ENCODE measurements around the gene HSPA2. TPM values are rescaled to one million over a fixed set of nuclear protein-coding genes. Genes with fewer than 3 reads are reported as not detected.
"Not testable (repeated sequence)": the region's sequence is repeated elsewhere in the genome, so short reads cannot be mapped to it uniquely, and the experiment has no call there.

HSPA2 gene
- polyA plus RNA-seq, 2 donors, result 45.4 to 54.8 TPM

- Histone ChIP-seq H3K36me3 (ENCODE audit: control insufficient read depth in 2 of 2, insufficient read depth in 2 of 2, low read length in 1 of 2) (no peaks in the 10 kb centered on the region), H3K4me3 (ENCODE audit: low read depth in 1 of 2, low read length in 2 of 2) (no peak overlapping the region), H3K9me3 (ENCODE audit: control insufficient read depth in 2 of 2, insufficient read depth in 1 of 2, low read depth in 1 of 2, low read length in 1 of 2) (no peaks in the 10 kb centered on the region), H3K27me3 (ENCODE audit: control insufficient read depth in 1 of 2, insufficient read depth in 2 of 2, low read length in 2 of 2) (no peaks in the 10 kb centered on the region), H3K27ac (ENCODE audit: low read depth in 2 of 2, low read length in 1 of 2) (no peak overlapping the region), H3K4me1 (ENCODE audit: control insufficient read depth in 2 of 2, insufficient read depth in 2 of 2, low read length in 1 of 2) (peaks cover 0 to 3% of the 10 kb centered on the region in 2 donors)
- WGBS, 2 donors, result 76 to 79% methylated on average over 2 of the region's 2 CpGs
These were observed 27.3 kb upstream of the HSPA2 start for GRCh38 chr14:64513271-64513670.

DNA sequence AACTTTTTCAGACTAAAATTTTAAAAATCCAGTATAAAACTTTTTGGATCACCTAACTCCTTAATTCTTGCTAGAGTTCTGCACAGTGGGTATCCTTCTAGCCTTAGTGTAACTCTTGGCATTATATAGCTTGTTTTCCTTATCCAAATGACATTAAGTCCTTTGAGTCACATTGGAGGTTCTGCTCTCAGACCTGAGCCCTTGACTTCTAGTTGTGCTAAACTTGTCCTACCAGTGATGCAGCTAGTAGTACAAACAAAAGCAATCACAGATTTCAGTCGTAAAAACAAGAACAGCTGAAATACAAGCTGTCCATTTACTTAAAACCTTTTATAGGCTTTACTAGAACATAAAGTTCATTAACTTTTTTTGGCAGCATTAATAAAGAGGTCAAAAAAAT is 25.5 kb upstream of the HSPA2 start:
- WGBS, 2 donors, result 30 to 32% methylated on average over 1 of the region's 1 CpG
- Histone ChIP-seq H3K36me3 (ENCODE audit: control insufficient read depth in 2 of 2, insufficient read depth in 2 of 2, low read length in 1 of 2) (no peaks in the 10 kb centered on the region), H3K4me3 (ENCODE audit: low read depth in 1 of 2, low read length in 2 of 2) (no peak overlapping the region), H3K4me1 (ENCODE audit: control insufficient read depth in 2 of 2, insufficient read depth in 2 of 2, low read length in 1 of 2) (no peaks in the 10 kb centered on the region), H3K27ac (ENCODE audit: low read depth in 2 of 2, low read length in 1 of 2) (no peak overlapping the region), H3K9me3 (ENCODE audit: control insufficient read depth in 2 of 2, insufficient read depth in 1 of 2, low read depth in 1 of 2, low read length in 1 of 2) (no peaks in the 10 kb centered on the region), H3K27me3 (ENCODE audit: control insufficient read depth in 1 of 2, insufficient read depth in 2 of 2, low read length in 2 of 2) (no peaks in the 10 kb centered on the region)

- Histone ChIP-seq H3K4me3 (ENCODE audit: low read depth in 1 of 2, low read length in 2 of 2) (no peak overlapping the region), H3K27me3 (ENCODE audit: control insufficient read depth in 1 of 2, insufficient read depth in 2 of 2, low read length in 2 of 2) (no peaks in the 10 kb centered on the region), H3K36me3 (ENCODE audit: control insufficient read depth in 2 of 2, insufficient read depth in 2 of 2, low read length in 1 of 2) (no peaks in the 10 kb centered on the region), H3K27ac (ENCODE audit: low read depth in 2 of 2, low read length in 1 of 2) (no peak overlapping the region), H3K9me3 (ENCODE audit: control insufficient read depth in 2 of 2, insufficient read depth in 1 of 2, low read depth in 1 of 2, low read length in 1 of 2) (no peaks in the 10 kb centered on the region), H3K4me1 (ENCODE audit: control insufficient read depth in 2 of 2, insufficient read depth in 2 of 2, low read length in 1 of 2) (no peaks in the 10 kb centered on the region)
- 67 to 75% methylated on average over 1 of the region's 1 CpG for WGBS, 2 donors
These were observed 23.6 kb upstream of the HSPA2 start for GRCh38 chr14:64516969-64517368.

- 82% methylated on average over 6 of the region's 6 CpGs for WGBS, 2 donors
These were observed 22.9 kb upstream of the HSPA2 start for GRCh38 chr14:64517667-64518066.

DNA sequence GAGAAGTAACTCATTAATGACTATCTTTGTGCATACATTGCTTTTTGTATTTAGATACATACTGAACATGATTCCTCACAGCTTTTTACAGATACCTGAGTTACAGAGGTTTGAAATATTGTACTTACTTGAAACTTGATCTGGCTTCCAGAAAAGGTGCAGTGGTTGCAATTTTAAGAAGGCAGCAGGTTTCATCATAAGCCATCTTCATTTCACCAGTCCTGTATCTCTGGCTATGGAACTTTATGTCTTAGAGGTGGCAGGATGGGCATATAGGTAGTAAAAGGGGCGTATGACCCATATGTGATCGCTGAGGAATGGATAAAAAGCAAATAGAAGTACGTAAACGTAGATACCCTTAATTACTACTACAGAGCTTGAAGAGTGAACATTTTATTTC is 22.3 kb upstream of the HSPA2 start:
- H3K36me3 ChIP-seq (ENCODE audit: control insufficient read depth in 2 of 2, insufficient read depth in 2 of 2, low read length in 1 of 2), result peaks cover 0 to 3% of the 10 kb centered on the region in 2 donors
- H3K27ac ChIP-seq (ENCODE audit: low read depth in 2 of 2, low read length in 1 of 2), result no peak overlapping the region
- no peaks in the 10 kb centered on the region for H3K27me3 ChIP-seq (ENCODE audit: control insufficient read depth in 1 of 2, insufficient read depth in 2 of 2, low read length in 2 of 2)
- 58 to 73% methylated on average over 4 of the region's 4 CpGs for WGBS, 2 donors
- H3K4me3 ChIP-seq (ENCODE audit: low read depth in 1 of 2, low read length in 2 of 2), result no peak overlapping the region
- H3K4me1 ChIP-seq (ENCODE audit: control insufficient read depth in 2 of 2, insufficient read depth in 2 of 2, low read length in 1 of 2), result no peaks in the 10 kb centered on the region
- no peaks in the 10 kb centered on the region for H3K9me3 ChIP-seq (ENCODE audit: control insufficient read depth in 2 of 2, insufficient read depth in 1 of 2, low read depth in 1 of 2, low read length in 1 of 2)

More at GRCh38 chr14:64517667-64518066, 22.9 kb upstream of the HSPA2 start:
- not testable (repeated sequence) for H3K9me3 ChIP-seq (ENCODE audit: control insufficient read depth in 2 of 2, insufficient read depth in 1 of 2, low read depth in 1 of 2, low read length in 1 of 2); H3K4me3 ChIP-seq (ENCODE audit: low read depth in 1 of 2, low read length in 2 of 2); H3K27me3 ChIP-seq (ENCODE audit: control insufficient read depth in 1 of 2, insufficient read depth in 2 of 2, low read length in 2 of 2); H3K4me1 ChIP-seq (ENCODE audit: control insufficient read depth in 2 of 2, insufficient read depth in 2 of 2, low read length in 1 of 2); H3K36me3 ChIP-seq (ENCODE audit: control insufficient read depth in 2 of 2, insufficient read depth in 2 of 2, low read length in 1 of 2); H3K27ac ChIP-seq (ENCODE audit: low read depth in 2 of 2, low read length in 1 of 2)

GRCh38 chr14:64520699-64521098 is 19.8 kb upstream of the HSPA2 start:
- no peaks in the 10 kb centered on the region for H3K27me3 ChIP-seq (ENCODE audit: control insufficient read depth in 1 of 2, insufficient read depth in 2 of 2, low read length in 2 of 2)
- no peaks in the 10 kb centered on the region for H3K9me3 ChIP-seq (ENCODE audit: control insufficient read depth in 2 of 2, insufficient read depth in 1 of 2, low read depth in 1 of 2, low read length in 1 of 2)
- H3K27ac ChIP-seq (ENCODE audit: low read depth in 2 of 2, low read length in 1 of 2), result no peak overlapping the region
- H3K4me1 ChIP-seq (ENCODE audit: control insufficient read depth in 2 of 2, insufficient read depth in 2 of 2, low read length in 1 of 2), result no peaks in the 10 kb centered on the region
- peaks cover 0 to 3% of the 10 kb centered on the region in 2 donors for H3K36me3 ChIP-seq (ENCODE audit: control insufficient read depth in 2 of 2, insufficient read depth in 2 of 2, low read length in 1 of 2)
- H3K4me3 ChIP-seq (ENCODE audit: low read depth in 1 of 2, low read length in 2 of 2), result no peak overlapping the region
- 89 to 91% methylated on average over 4 of the region's 4 CpGs for WGBS, 2 donors

DNA sequence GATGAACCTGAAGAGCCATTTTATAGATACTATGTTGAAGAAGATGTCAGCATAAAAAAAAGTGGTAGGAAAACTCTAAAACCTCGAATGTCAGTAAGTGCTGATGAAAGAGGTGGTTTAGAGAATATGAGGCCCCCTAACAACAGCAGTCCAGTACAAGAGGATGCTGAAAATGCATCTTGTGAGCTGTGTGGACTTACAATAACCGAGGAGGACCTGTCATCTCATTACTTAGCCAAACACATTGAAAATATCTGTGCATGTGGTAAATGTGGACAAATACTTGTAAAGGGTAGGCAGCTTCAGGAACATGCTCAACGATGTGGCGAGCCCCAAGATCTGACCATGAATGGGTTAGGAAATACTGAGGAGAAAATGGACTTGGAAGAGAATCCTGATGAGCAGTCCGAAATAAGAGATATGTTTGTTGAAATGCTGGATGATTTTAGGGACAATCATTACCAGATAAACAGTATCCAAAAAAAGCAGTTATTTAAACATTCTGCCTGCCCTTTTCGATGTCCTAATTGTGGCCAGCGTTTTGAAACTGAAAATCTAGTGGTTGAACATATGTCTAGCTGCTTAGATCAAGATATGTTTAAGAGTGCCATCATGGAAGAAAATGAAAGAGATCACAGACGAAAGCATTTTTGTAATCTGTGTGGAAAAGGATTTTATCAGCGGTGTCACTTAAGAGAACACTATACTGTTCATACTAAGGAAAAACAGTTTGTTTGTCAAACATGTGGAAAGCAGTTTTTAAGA is 17.8 kb upstream of the HSPA2 start:
- Histone ChIP-seq H3K4me1 (ENCODE audit: control insufficient read depth in 2 of 2, insufficient read depth in 2 of 2, low read length in 1 of 2) (no peaks in the 10 kb centered on the region), H3K9me3 (ENCODE audit: control insufficient read depth in 2 of 2, insufficient read depth in 1 of 2, low read depth in 1 of 2, low read length in 1 of 2) (no peaks in the 10 kb centered on the region), H3K27ac (ENCODE audit: low read depth in 2 of 2, low read length in 1 of 2) (no peak overlapping the region), H3K27me3 (ENCODE audit: control insufficient read depth in 1 of 2, insufficient read depth in 2 of 2, low read length in 2 of 2) (no peaks in the 10 kb centered on the region), H3K4me3 (ENCODE audit: low read depth in 1 of 2, low read length in 2 of 2) (no peak overlapping the region), H3K36me3 (ENCODE audit: control insufficient read depth in 2 of 2, insufficient read depth in 2 of 2, low read length in 1 of 2) (peaks cover 0 to 3% of the 10 kb centered on the region in 2 donors)
- 79 to 84% methylated on average over 9 of the region's 9 CpGs for WGBS, 2 donors

- WGBS, 2 donors, result 86 to 99% methylated on average over 2 of the region's 2 CpGs
These were observed 15.2 kb upstream of the HSPA2 start for GRCh38 chr14:64525354-64525753.

DNA sequence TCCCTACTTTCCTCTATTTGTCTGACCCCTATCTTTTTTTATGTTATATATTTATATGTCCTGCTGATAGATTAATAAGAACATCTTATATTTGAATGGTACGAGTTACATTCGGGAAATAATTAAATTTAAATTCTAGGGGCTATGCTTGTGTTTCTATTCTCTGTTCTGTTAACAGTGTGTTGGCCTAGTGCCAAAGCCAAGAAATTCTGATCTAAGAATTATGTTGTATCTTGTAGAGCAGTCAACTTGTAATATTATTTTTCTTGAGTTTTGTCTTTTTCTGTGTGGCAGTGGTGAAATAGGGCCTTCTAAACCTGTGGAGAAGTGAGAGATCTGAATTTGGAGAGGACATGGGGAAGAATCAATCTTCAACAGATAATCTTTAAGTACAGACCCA is 9.0 kb upstream of the HSPA2 start:
- no peaks in the 10 kb centered on the region for H3K27me3 ChIP-seq (ENCODE audit: control insufficient read depth in 1 of 2, insufficient read depth in 2 of 2, low read length in 2 of 2)
- no peaks in the 10 kb centered on the region for H3K4me1 ChIP-seq (ENCODE audit: control insufficient read depth in 2 of 2, insufficient read depth in 2 of 2, low read length in 1 of 2)
- no peak overlapping the region for H3K4me3 ChIP-seq (ENCODE audit: low read depth in 1 of 2, low read length in 2 of 2)
- H3K36me3 ChIP-seq (ENCODE audit: control insufficient read depth in 2 of 2, insufficient read depth in 2 of 2, low read length in 1 of 2), result no peaks in the 10 kb centered on the region
- no peaks in the 10 kb centered on the region for H3K9me3 ChIP-seq (ENCODE audit: control insufficient read depth in 2 of 2, insufficient read depth in 1 of 2, low read depth in 1 of 2, low read length in 1 of 2)
- WGBS, 2 donors, result 74 to 80% methylated on average over 2 of the region's 2 CpGs
- no peak overlapping the region for H3K27ac ChIP-seq (ENCODE audit: low read depth in 2 of 2, low read length in 1 of 2)

More at GRCh38 chr14:64525354-64525753, 15.2 kb upstream of the HSPA2 start:
- H3K4me3 ChIP-seq (ENCODE audit: low read depth in 1 of 2, low read length in 2 of 2), result no peak overlapping the region
- no peaks in the 10 kb centered on the region for H3K9me3 ChIP-seq (ENCODE audit: control insufficient read depth in 2 of 2, insufficient read depth in 1 of 2, low read depth in 1 of 2, low read length in 1 of 2)
- peaks cover 0 to 3% of the 10 kb centered on the region in 2 donors for H3K36me3 ChIP-seq (ENCODE audit: control insufficient read depth in 2 of 2, insufficient read depth in 2 of 2, low read length in 1 of 2)
- H3K27me3 ChIP-seq (ENCODE audit: control insufficient read depth in 1 of 2, insufficient read depth in 2 of 2, low read length in 2 of 2), result no peaks in the 10 kb centered on the region
- no peaks in the 10 kb centered on the region for H3K4me1 ChIP-seq (ENCODE audit: control insufficient read depth in 2 of 2, insufficient read depth in 2 of 2, low read length in 1 of 2)
- H3K27ac ChIP-seq (ENCODE audit: low read depth in 2 of 2, low read length in 1 of 2), result no peak overlapping the region

Measured in esophagus (tissue), 2 donors.